HUDEP-2 (cell line): ENCODE data around the gene SLITRK5.

Experiments used
- DNase-seq, 76 experiments: peaks; one replicate each; lab custom pipeline; 2025; ENCODE audit not compliant: unreplicated experiment in 76 of 76; lab: John Stamatoyannopoulos, UW

Gene SLITRK5

DNA sequence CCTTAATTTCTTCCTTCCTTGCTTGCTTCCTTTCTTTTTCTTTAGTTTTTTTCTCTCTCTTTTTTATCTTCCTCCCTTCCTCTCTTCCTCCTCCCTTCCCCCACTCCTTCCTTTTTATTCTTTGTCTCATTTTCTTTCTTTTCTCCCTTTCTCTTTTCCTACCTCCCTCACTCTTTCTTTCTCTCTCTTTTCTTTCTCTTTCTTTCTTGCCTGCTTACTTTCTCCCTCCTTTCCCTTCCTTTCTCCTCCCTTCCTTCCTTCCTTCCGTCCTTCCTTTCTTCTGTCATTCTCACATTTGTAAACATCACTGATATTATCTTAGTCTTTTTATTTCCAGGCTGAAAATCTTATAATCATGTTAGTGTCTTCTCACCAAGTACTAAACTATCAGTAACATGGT, 38.8 kb downstream of the SLITRK5 start:
- DNase-seq, result no peak

GRCh38 chr13:87712012-87712411, 40.8 kb downstream of the SLITRK5 start:
- no peak for DNase-seq
